Lower leg skin (tissue), 4 donors: ENCODE results near the gene PLEKHA6. TPM values are rescaled to one million over a fixed set of nuclear protein-coding genes. Genes with fewer than 3 reads are reported as not detected.

Source experiments
- DNase-seq, 2 donors: peaks; one replicate each; pipeline ENCODE4 v3.0.0-alpha.2; 2019; ENCODE audit warnings: low spot score in 2 of 2
- H3K4me3 ChIP-seq: fragments of 200-600 bp; sonication (generic); 2 replicates; pipeline ENCODE4 v1.5.1; 2017; ENCODE audit warnings: mild to moderate bottlenecking, low read depth; ENCODE audit not compliant: poor library complexity, severe bottlenecking
- POLR2A ChIP-seq, 2 donors: fragments of 450-650 bp; IDR thresholded peaks; one replicate each; pipeline ENCODE4 v1.6.1; 2016 to 2017; ENCODE audit warnings: antibody characterized with exemption in 2 of 2, mild to moderate bottlenecking in 1 of 2, moderate library complexity in 1 of 2
- WGBS, 2 donors: methylation state at CpG; one replicate each; pipeline ENCODE4 v1.1.5; 2018; 5-methylcytosine and 5-hydroxymethylcytosine counted together
- intact Hi-C: fragments of 100-400 bp; cut with DNase I; formaldehyde crosslinking; loops from one replicate; pipeline ENCODE4 v1.15.0; 2023; ENCODE audit warnings: low total_unique reads
- total RNA-seq, 4 donors: library from RNA; depleted of rRNA; stranded (reverse); fragments of >200 nt; gene quantifications; one replicate each; pipeline ENCODE4 v1.1.0, GENCODE V29; 2016
- TF ChIP-seq, protein P1 (sequence below), 3 donors: fragments of 450-650 bp; IDR thresholded peaks; one replicate each; pipeline ENCODE4 v1.5.1; 2016; ENCODE audit warnings: antibody characterized with exemption in 3 of 3, mild to moderate bottlenecking in 3 of 3, moderate library complexity in 2 of 3

Gene PLEKHA6
- total RNA-seq, 4 donors from 2014 or later = 1.7 to 16.4 (median 11.1) TPM

DNA sequence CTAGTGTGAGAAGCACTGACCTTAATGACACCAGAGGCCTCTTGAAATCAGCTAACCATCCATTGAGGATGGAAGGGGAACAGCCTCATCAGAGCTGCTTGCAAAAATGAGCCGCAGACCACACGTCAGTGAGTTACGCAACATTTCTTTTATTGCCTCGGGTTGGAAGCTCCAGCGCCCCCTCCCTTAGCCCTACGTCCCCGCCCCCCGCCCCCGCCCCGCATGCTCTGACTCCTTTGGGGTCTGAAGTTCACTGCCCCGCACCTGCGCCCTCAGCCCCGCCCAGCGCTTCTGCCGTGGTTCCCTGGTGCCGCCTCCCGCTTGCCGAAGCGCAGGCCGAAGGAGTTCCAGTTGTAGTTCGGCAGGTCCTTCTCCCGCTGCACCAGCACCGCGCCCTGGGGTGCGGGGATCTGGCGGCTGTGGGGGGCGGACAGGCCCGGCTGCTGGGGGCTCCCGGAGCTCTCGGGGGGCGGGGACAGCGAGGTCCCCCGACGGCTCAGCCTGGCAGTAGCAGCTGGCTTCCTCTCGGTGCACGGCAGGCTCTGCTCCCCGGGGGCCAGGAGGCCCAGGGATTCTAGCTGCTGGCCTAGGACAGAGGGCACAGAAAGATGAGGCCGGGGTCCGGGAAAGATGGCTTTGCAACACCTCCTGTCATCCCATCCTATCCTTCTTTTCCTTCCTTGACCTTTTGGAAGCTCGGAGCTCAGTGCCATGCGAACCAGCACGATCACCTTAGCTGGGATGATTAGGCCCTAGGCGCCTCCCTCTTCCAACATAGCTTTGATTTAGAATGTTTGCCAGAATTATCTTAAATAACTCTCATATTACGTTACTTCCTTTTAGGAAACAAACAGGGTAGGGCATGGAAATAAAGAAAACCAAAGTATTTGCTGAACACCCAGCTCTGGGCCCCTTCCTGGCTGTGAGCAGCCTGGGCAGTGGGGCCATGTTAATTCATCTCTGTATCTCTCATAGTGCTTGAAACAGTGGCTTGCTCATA lies 169.2 kb downstream of the PLEKHA6 start:
- no peak overlapping the region for H3K4me3 ChIP-seq
- DNase-seq = peak in 1 of 2 donors; percentile 86
- whole genome bisulfite sequencing, 2 donors = 14 to 18% methylated on average over 32 to 43 of the region's 44 CpGs
- TF ChIP-seq, protein P1, sequence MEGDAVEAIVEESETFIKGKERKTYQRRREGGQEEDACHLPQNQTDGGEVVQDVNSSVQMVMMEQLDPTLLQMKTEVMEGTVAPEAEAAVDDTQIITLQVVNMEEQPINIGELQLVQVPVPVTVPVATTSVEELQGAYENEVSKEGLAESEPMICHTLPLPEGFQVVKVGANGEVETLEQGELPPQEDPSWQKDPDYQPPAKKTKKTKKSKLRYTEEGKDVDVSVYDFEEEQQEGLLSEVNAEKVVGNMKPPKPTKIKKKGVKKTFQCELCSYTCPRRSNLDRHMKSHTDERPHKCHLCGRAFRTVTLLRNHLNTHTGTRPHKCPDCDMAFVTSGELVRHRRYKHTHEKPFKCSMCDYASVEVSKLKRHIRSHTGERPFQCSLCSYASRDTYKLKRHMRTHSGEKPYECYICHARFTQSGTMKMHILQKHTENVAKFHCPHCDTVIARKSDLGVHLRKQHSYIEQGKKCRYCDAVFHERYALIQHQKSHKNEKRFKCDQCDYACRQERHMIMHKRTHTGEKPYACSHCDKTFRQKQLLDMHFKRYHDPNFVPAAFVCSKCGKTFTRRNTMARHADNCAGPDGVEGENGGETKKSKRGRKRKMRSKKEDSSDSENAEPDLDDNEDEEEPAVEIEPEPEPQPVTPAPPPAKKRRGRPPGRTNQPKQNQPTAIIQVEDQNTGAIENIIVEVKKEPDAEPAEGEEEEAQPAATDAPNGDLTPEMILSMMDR (IDR thresholded peaks at IDR 0.05) = no peak
- TF ChIP-seq POLR2A (IDR thresholded peaks at IDR 0.05) = no peak
- intact Hi-C loops = no loop called here

GRCh38 chr1:204188959-204189639 lies 170.6 kb downstream of the PLEKHA6 start:
- no peak overlapping the region for H3K4me3 ChIP-seq
- TF ChIP-seq, protein P1 (IDR thresholded peaks at IDR 0.05) = no peak
- TF ChIP-seq POLR2A (IDR thresholded peaks at IDR 0.05) = no peak
- peak in 1 of 2 donors; percentile 43 for DNase-seq
- intact Hi-C loops = no loop called here
- WGBS, 2 donors = 67 to 77% methylated on average over 11 of the region's 11 CpGs

GRCh38 chr1:204186597-204186996 lies 173.1 kb downstream of the PLEKHA6 start:
- WGBS, 2 donors = 82 to 90% methylated on average over 10 of the region's 10 CpGs
- no peak overlapping the region for H3K4me3 ChIP-seq
- TF ChIP-seq, protein P1 (IDR thresholded peaks at IDR 0.05) = no peak
- no peak for TF ChIP-seq POLR2A (IDR thresholded peaks at IDR 0.05)
- intact Hi-C loops = no loop called here
- peak in 1 of 2 donors; percentile 63 for DNase-seq

DNA sequence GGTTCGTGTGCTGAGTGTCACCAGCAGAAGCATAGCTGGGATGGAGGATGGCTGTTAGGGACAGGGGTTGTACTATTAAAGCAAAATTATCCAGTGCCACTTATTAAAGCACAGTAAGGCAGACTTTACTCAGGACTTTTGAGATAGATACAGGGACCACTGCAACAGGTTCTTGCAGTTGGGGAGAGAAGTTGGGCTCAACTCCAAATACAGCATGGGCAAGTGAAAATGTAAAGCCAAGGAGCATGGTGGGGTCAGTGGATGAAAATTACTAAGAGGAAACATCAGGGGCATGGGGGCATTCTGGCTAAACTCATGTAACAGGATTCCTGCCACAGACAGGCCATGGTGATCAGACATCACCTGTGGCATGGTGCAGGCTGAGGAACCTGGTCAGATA lies 178.6 kb downstream of the PLEKHA6 start:
- 56 to 90% methylated on average over 1 of the region's 1 CpG for WGBS, 2 donors

DNA sequence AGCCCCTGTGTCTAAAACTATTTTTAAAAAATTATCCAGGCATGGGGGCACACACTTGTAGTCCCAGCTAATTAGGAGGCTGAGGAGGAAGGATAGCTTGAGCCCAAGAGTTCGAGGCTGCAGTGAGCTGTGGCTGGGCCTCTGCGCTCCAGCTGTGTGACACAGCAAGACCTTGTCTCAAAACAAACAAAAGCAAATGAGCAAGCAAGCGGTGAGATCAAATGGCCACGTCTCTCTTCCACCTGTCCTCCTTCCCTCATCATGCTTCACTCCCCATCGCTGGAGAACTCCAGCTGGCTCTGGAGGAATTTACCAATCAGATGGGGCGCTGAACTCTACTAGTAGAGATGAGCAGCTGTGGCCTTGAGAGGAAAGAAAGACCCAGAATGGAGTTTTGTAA lies 179.6 kb downstream of the PLEKHA6 start:
- 90 to 92% methylated on average over 6 of the region's 6 CpGs for WGBS, 2 donors
- no peak overlapping the region for H3K4me3 ChIP-seq
- TF ChIP-seq POLR2A (IDR thresholded peaks at IDR 0.05) = no peak
- TF ChIP-seq, protein P1 (IDR thresholded peaks at IDR 0.05) = no peak
- DNase-seq = no peak
- intact Hi-C loops = no loop called here

More for the DNA sequence above, 178.6 kb downstream of the PLEKHA6 start:
- intact Hi-C loops = no loop called here
- no peak for TF ChIP-seq POLR2A (IDR thresholded peaks at IDR 0.05)
- TF ChIP-seq, protein P1 (IDR thresholded peaks at IDR 0.05) = no peak
- DNase-seq = peak in 1 of 2 donors; percentile 59
- H3K4me3 ChIP-seq = no peak overlapping the region
